ENCODE data around the gene ASPN. TPM values are rescaled to one million over a fixed set of nuclear protein-coding genes. Genes with fewer than 3 reads are reported as not detected.

Gene ASPN
- polyA plus RNA-seq, 1 experiment, result 1.1 TPM

DNA sequence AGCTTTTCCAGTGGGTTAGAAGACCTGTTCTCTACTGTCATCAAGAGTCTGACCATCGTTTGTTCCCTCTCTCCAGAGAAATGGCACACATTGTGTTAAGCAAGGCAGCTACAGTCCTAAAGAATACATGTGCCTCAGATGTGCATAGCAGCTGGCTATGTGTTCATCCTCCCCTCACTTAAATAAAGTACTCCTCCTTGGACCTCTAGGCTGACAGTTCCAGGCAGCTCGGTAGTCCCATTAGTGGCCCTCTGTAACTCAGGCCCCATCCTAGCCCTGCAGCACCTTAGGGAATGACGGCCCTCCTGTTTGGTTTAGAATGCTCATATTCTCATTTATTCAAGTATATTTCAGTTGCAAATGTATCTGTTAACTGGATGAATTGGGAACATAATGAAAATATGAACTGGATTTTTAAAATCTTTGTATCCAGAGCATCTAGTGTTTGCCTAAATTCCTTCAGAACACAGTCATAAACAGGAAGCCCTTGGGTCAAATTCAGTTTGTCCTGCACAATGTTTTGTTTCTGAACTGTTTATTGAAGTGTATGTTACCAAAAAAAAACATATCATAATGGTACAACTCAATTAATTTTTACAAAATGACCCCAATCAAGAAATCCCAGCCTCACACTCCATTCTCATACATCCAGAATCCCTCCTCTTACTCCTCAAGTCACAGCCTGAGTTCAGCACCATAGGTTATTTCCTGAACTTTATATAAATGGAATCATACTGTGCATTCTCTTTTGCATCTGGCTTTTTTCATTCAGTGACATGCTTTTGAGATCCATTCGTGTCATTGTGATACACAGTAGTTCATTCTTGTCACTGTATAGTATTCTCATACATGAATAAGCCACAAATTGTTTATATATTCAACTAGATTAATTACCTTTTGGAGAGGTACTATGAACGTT lies 1.6 kb upstream of the ASPN start:
- DNase-seq (ENCODE audit: low read depth, low spot score), result no peak
- TF ChIP-seq, protein P1, sequence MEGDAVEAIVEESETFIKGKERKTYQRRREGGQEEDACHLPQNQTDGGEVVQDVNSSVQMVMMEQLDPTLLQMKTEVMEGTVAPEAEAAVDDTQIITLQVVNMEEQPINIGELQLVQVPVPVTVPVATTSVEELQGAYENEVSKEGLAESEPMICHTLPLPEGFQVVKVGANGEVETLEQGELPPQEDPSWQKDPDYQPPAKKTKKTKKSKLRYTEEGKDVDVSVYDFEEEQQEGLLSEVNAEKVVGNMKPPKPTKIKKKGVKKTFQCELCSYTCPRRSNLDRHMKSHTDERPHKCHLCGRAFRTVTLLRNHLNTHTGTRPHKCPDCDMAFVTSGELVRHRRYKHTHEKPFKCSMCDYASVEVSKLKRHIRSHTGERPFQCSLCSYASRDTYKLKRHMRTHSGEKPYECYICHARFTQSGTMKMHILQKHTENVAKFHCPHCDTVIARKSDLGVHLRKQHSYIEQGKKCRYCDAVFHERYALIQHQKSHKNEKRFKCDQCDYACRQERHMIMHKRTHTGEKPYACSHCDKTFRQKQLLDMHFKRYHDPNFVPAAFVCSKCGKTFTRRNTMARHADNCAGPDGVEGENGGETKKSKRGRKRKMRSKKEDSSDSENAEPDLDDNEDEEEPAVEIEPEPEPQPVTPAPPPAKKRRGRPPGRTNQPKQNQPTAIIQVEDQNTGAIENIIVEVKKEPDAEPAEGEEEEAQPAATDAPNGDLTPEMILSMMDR (IDR thresholded peaks at IDR 0.05; ENCODE audit: low read depth, low read length), result no peak
- H3K27me3 ChIP-seq (ENCODE audit: control insufficient read depth, insufficient read depth, low read length), result no peaks in the 10 kb centered on the region
- CTCF ChIA-PET, result interaction anchor here (1.1 kb wide), 1 partner anchor 155 kb away, joined by 3 read pairs; no protein-coding TSS in a partner anchor
- POLR2A ChIA-PET, result no interaction called here
- no peak overlapping the region for H3K4me3 ChIP-seq (ENCODE audit: low read depth, low read length)
- H3K9me3 ChIP-seq (ENCODE audit: control insufficient read depth, insufficient read depth, low read length), result no peaks in the 10 kb centered on the region
- H3K27ac ChIP-seq (ENCODE audit: low read depth, low read length), result no peak overlapping the region

DNA sequence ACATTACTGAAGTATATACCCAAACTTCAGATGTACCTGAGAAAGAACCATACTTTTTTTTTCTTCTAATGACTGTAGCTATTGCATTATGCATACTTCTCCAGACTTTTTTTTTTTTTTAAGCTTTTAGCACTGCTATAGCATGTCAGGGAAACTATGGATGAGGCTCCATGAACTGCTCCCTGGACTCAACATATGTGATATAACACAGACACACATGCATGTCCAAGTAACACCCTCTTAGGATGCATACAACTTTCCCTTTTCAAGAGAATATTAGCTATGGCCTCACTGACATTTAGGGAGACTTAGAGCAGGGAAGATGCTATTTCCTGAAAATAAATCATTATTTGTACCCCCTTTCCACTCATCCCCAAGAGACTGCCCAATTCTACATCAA lies 499 bp upstream of the ASPN start:
- Histone ChIP-seq H3K9me3 (ENCODE audit: control insufficient read depth, insufficient read depth, low read length) (no peaks in the 10 kb centered on the region), H3K27ac (ENCODE audit: low read depth, low read length) (no peak overlapping the region), H3K4me3 (ENCODE audit: low read depth, low read length) (no peak overlapping the region), H3K27me3 (ENCODE audit: control insufficient read depth, insufficient read depth, low read length) (no peaks in the 10 kb centered on the region)
- ChIA-PET CTCF (interaction anchor here (1.1 kb wide), 1 partner anchor 154 kb away, joined by 3 read pairs; no protein-coding TSS in a partner anchor), POLR2A (no interaction called here)
- DNase-seq (ENCODE audit: low read depth, low spot score), result no peak
- TF ChIP-seq, protein P1 (IDR thresholded peaks at IDR 0.05; ENCODE audit: low read depth, low read length), result no peak

DNA sequence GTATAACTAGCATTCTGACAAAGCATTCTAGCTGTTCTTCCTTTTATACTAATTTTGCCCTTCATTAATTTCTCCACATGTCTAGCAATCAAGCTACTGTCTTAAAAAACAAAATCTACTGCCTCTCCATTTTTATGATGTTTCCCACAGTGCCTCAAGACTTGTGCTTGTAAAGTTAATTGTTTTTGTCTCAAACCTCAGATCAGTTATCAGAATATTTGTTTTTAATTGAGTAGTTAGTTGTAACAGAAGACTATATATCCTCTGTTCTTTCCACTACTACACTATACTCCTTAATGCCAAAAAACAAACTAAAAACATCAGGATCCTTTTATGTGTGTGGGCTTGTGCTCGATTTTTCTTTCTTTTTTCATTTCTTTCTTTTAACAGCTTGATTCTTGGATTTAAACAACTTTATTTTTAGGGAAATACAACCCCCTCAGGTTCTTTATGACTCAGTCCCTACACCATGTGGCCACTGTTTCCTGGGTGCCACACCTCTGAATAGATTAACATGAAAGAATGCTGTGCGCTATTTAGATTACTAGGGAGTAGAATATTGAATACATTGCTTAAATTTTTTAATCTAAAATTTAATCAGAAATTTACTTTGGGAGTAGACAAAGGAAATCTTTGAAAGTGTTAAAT lies 1.2 kb downstream of the ASPN start:
- CTCF ChIA-PET, result interaction anchor here (1.3 to 1.6 kb wide), 2 partner anchors 26 to 153 kb away, joined by 3 to 4 read pairs; no protein-coding TSS in a partner anchor
- no peak overlapping the region for H3K4me3 ChIP-seq (ENCODE audit: low read depth, low read length)
- H3K27ac ChIP-seq (ENCODE audit: low read depth, low read length), result no peak overlapping the region
- H3K27me3 ChIP-seq (ENCODE audit: control insufficient read depth, insufficient read depth, low read length), result no peaks in the 10 kb centered on the region
- TF ChIP-seq, protein P1 (IDR thresholded peaks at IDR 0.05; ENCODE audit: low read depth, low read length), result no peak
- POLR2A ChIA-PET, result no interaction called here
- H3K9me3 ChIP-seq (ENCODE audit: control insufficient read depth, insufficient read depth, low read length), result no peaks in the 10 kb centered on the region
- no peak for DNase-seq (ENCODE audit: low read depth, low spot score)

DNA sequence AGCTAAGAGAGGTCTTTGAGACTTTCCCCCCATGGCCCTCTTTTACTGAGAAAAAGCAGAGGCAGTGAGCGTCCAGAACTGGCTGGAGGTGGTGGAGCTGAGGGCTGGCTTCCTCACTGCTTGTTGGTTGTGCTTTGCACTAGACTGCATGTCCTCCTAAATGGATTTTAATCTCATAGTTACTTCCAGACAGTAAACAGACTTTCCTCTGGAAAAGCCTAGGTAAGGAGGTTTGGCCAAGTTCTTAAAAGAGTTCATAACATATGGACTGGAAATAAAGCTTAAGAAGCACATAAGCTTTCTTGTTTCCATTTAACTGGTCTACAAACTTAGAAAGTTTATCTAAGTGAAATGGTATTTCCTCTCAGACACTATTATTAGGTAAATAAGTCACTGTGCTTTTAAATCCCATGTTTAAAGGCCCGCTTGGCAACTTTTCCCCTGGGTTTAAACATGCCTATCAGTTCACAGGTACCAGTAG lies 2.0 kb downstream of the ASPN start:
- H3K27me3 ChIP-seq (ENCODE audit: control insufficient read depth, insufficient read depth, low read length), result no peaks in the 10 kb centered on the region
- POLR2A ChIA-PET, result no interaction called here
- H3K27ac ChIP-seq (ENCODE audit: low read depth, low read length), result peak overlapping the region; percentile 75
- no peaks in the 10 kb centered on the region for H3K9me3 ChIP-seq (ENCODE audit: control insufficient read depth, insufficient read depth, low read length)
- H3K4me3 ChIP-seq (ENCODE audit: low read depth, low read length), result no peak overlapping the region
- TF ChIP-seq, protein P1 (IDR thresholded peaks at IDR 0.05; ENCODE audit: low read depth, low read length), result no peak
- no peak for DNase-seq (ENCODE audit: low read depth, low spot score)
- CTCF ChIA-PET, result interaction anchor here (0.6 to 1.6 kb wide), 4 partner anchors 17 to 154 kb away, joined by 3 to 4 read pairs (median 3); no protein-coding TSS in a partner anchor

Data from AG04450 (cell line).